ENCODE measurements around the gene SLX4IP.

DNA sequence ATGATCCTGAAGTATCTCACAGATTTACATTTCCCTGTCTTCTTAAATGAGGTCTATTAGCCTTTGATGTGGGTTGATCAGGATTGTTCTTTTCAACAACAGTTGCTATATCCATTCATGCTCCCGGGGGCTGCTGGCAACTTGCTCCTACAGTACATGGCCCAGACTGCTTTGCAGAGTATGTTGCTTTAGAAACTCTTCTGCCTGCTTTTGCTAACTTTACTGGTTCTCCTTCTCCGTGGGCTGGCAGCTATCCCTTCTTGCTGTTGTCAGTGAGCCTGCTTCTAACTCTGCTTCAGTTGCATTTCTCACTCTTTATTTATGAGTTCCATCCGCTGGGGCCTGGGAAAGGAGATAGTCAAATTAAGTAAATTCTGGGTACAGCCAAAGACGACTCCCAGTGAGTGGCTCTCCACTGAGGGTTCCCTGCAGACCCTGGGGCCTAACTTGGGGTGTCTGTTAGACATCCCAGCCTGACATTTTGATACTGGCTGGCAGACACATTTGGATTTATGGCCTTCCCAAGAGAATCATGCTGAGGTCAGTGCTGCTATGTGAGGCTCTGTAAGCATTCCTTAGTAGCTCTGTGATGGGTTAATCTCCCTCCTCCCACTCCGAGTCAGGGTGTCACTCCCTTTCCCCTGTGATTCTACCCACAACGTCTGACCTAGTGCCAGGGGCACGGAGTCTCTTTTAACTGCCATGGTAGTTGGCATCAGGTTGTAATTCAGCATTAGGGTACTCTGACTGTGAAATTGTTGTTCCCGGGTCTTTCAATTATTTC lies 73.6 kb downstream of the SLX4IP start:
- TF ChIP-seq, protein P1, sequence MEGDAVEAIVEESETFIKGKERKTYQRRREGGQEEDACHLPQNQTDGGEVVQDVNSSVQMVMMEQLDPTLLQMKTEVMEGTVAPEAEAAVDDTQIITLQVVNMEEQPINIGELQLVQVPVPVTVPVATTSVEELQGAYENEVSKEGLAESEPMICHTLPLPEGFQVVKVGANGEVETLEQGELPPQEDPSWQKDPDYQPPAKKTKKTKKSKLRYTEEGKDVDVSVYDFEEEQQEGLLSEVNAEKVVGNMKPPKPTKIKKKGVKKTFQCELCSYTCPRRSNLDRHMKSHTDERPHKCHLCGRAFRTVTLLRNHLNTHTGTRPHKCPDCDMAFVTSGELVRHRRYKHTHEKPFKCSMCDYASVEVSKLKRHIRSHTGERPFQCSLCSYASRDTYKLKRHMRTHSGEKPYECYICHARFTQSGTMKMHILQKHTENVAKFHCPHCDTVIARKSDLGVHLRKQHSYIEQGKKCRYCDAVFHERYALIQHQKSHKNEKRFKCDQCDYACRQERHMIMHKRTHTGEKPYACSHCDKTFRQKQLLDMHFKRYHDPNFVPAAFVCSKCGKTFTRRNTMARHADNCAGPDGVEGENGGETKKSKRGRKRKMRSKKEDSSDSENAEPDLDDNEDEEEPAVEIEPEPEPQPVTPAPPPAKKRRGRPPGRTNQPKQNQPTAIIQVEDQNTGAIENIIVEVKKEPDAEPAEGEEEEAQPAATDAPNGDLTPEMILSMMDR (conservative IDR thresholded peaks at IDR 0.05; ENCODE audit: low read depth, low read length): no peak
- TF ChIP-seq EZH2 (IDR thresholded peaks at IDR 0.05; ENCODE audit: low read length, unreplicated experiment): no peak
- TF ChIP-seq EZH2phosphoT487 (IDR thresholded peaks at IDR 0.05; ENCODE audit: borderline replicate concordance, low read length): no peak

All from PC-3 (cell line).